ENCODE results near the gene ZNF821.

ZNF821 gene

DNA sequence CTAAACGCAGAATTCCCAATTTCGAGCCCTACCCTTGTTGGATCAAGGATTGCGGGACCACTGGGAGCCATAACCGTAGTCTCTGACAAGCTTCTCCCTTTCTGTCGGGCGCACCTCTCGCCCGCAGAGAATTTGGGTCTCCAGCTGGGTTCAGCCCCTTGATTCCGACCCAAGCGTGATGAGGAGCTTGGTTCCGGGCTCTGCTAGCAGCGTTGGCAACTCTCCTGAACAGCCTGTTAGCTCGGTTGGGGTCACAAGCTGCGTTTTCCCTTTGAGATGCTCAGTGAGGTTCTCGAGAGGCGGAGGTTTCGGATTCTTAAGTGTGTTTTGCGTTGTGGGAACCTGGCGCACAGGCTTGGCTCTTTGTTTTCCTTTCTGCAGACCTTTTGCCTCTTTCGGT lies 37.6 kb downstream of the ZNF821 start:
- no peak for TF ChIP-seq FOXP2 (optimal IDR thresholded peaks at IDR 0.05; ENCODE audit: borderline replicate concordance, extremely low read depth, extremely low read length, insufficient read depth)
- TF ChIP-seq POLR2AphosphoS5 (IDR thresholded peaks at IDR 0.05; ENCODE audit: low read depth, low read length), result no peak
- no peak for TF ChIP-seq TAF1 (IDR thresholded peaks at IDR 0.05; ENCODE audit: borderline replicate concordance, insufficient read depth, low read length)
- TF ChIP-seq, protein P1, sequence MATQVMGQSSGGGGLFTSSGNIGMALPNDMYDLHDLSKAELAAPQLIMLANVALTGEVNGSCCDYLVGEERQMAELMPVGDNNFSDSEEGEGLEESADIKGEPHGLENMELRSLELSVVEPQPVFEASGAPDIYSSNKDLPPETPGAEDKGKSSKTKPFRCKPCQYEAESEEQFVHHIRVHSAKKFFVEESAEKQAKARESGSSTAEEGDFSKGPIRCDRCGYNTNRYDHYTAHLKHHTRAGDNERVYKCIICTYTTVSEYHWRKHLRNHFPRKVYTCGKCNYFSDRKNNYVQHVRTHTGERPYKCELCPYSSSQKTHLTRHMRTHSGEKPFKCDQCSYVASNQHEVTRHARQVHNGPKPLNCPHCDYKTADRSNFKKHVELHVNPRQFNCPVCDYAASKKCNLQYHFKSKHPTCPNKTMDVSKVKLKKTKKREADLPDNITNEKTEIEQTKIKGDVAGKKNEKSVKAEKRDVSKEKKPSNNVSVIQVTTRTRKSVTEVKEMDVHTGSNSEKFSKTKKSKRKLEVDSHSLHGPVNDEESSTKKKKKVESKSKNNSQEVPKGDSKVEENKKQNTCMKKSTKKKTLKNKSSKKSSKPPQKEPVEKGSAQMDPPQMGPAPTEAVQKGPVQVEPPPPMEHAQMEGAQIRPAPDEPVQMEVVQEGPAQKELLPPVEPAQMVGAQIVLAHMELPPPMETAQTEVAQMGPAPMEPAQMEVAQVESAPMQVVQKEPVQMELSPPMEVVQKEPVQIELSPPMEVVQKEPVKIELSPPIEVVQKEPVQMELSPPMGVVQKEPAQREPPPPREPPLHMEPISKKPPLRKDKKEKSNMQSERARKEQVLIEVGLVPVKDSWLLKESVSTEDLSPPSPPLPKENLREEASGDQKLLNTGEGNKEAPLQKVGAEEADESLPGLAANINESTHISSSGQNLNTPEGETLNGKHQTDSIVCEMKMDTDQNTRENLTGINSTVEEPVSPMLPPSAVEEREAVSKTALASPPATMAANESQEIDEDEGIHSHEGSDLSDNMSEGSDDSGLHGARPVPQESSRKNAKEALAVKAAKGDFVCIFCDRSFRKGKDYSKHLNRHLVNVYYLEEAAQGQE (IDR thresholded peaks at IDR 0.05; ENCODE audit: insufficient read depth in 1 of 2, low read depth in 2 of 2, low read length in 2 of 2), result no peak
- no peak for TF ChIP-seq SIN3A (IDR thresholded peaks at IDR 0.05; ENCODE audit: borderline replicate concordance, insufficient read depth, low read length)

DNA sequence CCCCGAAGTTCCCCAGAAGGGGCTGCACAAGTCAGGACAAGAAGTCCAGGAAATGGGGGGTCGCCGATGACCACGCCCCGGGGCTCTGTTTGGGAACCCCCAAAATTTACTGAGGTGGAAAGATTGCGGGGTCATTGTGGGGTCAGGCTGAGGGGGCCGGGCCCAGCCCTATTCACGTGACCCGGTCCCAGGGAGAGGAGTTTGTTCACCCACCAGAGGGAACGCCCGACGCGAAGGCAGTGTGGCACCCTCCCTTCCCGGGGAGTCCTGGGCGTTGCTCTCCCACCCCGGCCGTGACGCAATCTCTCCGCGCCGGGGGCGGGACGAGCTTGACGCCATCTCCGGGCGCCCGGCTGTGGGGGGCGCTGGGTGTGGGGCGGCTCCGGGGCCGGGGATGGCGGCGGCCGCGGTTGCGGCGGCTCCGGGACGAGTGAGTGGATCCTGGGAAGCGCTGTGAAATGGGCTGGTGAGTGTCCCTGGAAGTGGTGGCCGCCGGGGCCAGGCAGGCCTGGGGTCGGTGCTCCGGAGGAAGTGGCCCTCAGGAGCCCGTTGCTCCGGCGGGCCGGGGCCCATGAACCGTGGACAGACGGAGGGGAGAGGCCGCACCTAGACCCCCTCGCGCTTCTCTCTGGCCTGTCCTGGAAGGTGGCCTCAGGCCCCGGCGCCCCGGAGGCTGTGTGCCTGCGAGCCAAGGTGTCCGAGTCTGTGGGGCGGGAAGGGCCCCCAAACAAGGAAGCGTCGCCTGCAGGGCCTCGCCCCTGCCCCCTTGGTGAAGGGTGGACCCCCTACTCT lies 38.1 kb downstream of the ZNF821 start, which contains the start of gene ATXN1L:
Gene ATXN1L (plus strand): TSS at position 338 of the 792 bp plus-strand sequence. CDS start 3,765 bp downstream, outside the sequence.
- peak; percentile 79 for TF ChIP-seq FOXP2 (optimal IDR thresholded peaks at IDR 0.05; ENCODE audit: borderline replicate concordance, extremely low read depth, extremely low read length, insufficient read depth)
- TF ChIP-seq, protein P1 (IDR thresholded peaks at IDR 0.05; ENCODE audit: insufficient read depth in 1 of 2, low read depth in 2 of 2, low read length in 2 of 2), result no peak
- peak; percentile 93 for TF ChIP-seq POLR2AphosphoS5 (IDR thresholded peaks at IDR 0.05; ENCODE audit: low read depth, low read length)
- TF ChIP-seq TAF1 (IDR thresholded peaks at IDR 0.05; ENCODE audit: borderline replicate concordance, insufficient read depth, low read length), result 0 out of 2 replicates have a peak, but pooled peaks have one; percentile 74
- peak; percentile 87; the same call in 1 of the 2 replicates for TF ChIP-seq SIN3A (IDR thresholded peaks at IDR 0.05; ENCODE audit: borderline replicate concordance, insufficient read depth, low read length)

DNA sequence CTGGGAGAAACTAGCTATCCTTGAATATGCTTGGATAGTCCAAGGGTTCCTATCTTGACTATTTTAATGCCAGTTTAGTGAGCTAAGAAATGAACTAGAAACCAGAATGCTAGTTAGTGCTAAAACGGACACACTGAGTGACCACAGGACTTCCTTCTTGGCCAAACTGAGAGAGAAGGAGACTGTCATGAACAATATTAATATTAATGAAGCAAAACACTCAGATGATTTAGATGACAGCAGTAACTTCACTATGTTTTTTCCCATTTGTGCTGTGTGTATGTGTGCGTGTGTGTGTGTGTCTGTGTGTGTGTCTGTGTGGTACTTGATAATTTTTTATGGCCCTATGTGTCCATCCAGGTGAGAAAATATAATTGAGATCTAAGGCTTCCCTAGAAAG lies 40.4 kb downstream of the ZNF821 start:
- TF ChIP-seq FOXP2 (optimal IDR thresholded peaks at IDR 0.05; ENCODE audit: borderline replicate concordance, extremely low read depth, extremely low read length, insufficient read depth), result no peak
- no peak for TF ChIP-seq POLR2AphosphoS5 (IDR thresholded peaks at IDR 0.05; ENCODE audit: low read depth, low read length)
- TF ChIP-seq, protein P1 (IDR thresholded peaks at IDR 0.05; ENCODE audit: insufficient read depth in 1 of 2, low read depth in 2 of 2, low read length in 2 of 2), result no peak
- TF ChIP-seq SIN3A (IDR thresholded peaks at IDR 0.05; ENCODE audit: borderline replicate concordance, insufficient read depth, low read length), result no peak
- TF ChIP-seq TAF1 (IDR thresholded peaks at IDR 0.05; ENCODE audit: borderline replicate concordance, insufficient read depth, low read length), result no peak

DNA sequence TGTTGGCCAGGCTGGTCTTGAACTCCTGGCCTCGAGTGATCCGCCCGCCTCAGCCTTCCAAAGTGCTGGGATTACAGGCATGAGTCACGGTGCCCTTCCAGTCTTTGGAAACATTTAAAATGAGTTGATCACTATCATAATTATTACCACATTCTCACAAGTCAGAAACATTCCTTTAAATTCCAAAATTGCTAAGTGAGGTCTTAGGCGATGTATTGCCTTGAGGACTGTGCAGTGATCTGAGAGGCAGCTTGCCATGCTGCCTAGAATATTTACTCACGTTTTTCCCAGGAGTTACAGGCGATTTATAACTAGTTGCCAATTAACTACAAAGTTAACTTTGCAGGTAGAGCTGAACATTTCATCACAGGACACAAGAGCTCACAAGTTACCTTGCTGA lies 43.9 kb downstream of the ZNF821 start:
- TF ChIP-seq FOXP2 (optimal IDR thresholded peaks at IDR 0.05; ENCODE audit: borderline replicate concordance, extremely low read depth, extremely low read length, insufficient read depth) (no peak), SIN3A (IDR thresholded peaks at IDR 0.05; ENCODE audit: borderline replicate concordance, insufficient read depth, low read length) (no peak), POLR2AphosphoS5 (IDR thresholded peaks at IDR 0.05; ENCODE audit: low read depth, low read length) (no peak), TAF1 (IDR thresholded peaks at IDR 0.05; ENCODE audit: borderline replicate concordance, insufficient read depth, low read length) (no peak)
- TF ChIP-seq, protein P1 (IDR thresholded peaks at IDR 0.05; ENCODE audit: insufficient read depth in 1 of 2, low read depth in 2 of 2, low read length in 2 of 2), result no peak
